GM13976 (cell line): ENCODE measurements around the gene SPRING1.

Experiments used
- DNase-seq: peaks from one replicate; pipeline ENCODE4 v3.0.0; 2012; ENCODE audit warnings: low spot score
- CTCF ChIP-seq: IDR thresholded peaks from 2 replicates; pipeline ENCODE4 v1.5.1; 2012; ENCODE audit warnings: borderline replicate concordance, mild to moderate bottlenecking; ENCODE audit not compliant: insufficient read depth; ENCODE audit errors: extremely low read depth, missing control alignments, control extremely low read depth
- in situ Hi-C: fragments of 300-500 bp; cut with MboI; formaldehyde crosslinking; loops from one replicate; pipeline ENCODE4 v1.12.0; 2022; ENCODE audit warnings: low sequenced_read_pairs, mixed read lengths, inconsistent platforms; ENCODE audit not compliant: unreplicated experiment

SPRING1 gene

GRCh38 chr12:116710370-116711150, 27.3 kb downstream of the SPRING1 start:
- no peak for DNase-seq
- in situ Hi-C loops = loop anchor here (25.0 kb wide), 1 partner anchor 723 kb away; no protein-coding TSS in a partner anchor
- TF ChIP-seq CTCF = no peak

GRCh38 chr12:116709768-116710167, 28.1 kb downstream of the SPRING1 start:
- in situ Hi-C loops = loop anchor here (10.0 to 25.0 kb wide), 2 partner anchors 405 to 722 kb away; no protein-coding TSS in a partner anchor
- no peak for TF ChIP-seq CTCF
- DNase-seq = no peak

DNA sequence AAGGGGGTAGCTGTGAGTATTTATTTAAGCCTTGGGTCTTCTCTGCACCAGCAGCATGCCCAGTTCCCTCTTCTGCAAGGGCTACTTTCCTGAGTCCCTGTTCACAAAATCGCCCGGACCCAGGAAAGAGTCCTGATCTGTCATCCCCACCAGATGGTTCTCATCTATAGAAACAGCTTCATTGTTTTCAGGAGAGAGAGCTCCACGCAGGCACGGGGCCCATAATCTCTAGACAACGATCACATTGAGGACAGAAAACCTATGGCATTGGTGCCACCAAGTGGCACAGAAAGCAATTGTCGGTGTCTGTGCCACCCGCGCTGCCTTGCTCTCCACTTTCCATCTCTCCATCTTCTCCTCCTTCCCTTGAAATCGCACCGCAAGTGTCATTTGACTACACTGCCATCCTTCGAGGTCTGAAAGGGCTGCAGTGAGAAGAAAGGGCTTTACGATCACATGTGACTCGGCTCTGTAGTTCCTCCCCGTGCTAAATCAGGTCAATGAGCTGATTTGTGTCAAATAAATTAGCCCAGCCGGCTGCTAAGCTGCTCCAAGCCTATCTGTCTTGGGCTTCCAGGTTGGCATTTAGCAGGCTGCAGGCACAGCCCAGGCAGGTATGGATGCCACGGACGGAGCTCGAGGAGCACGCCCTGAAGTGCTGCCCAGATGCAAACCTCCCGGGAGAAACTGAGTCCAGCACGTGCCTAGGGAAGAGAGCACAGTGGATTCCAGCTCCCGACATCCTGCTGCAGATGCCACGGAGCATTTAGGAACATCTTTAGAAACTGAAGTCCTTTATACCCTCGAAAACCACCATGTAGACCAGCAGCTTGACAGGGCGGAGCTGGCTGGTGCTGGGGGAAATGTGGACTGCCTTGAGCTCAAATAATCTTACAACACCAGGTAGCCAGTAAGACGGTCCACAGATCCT, 28.8 kb downstream of the SPRING1 start:
- peak; percentile 48 for TF ChIP-seq CTCF
- DNase-seq = peak; percentile 60
- in situ Hi-C loops = loop anchor here (10.0 to 25.0 kb wide), 2 partner anchors 406 to 722 kb away; no protein-coding TSS in a partner anchor

DNA sequence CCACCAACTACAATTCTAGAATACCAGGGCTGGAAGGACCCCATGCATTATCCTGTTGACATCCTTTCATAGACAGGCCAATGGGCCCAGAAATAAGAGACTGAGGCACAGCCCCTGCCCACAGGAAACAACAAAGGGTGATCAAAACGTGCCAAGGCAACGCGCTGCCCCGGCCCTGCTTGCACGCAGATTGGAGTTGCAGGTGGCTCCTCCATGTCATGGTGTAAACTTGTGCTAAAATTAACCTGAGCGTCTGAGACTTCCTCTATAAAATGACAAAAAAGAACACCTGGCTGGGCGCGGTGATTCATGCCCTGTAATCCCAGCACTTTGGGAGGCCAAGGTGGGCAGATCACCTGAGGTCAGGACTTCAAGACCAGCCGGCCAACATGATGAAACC, 30.1 kb downstream of the SPRING1 start:
- no peak for TF ChIP-seq CTCF
- in situ Hi-C loops = loop anchor here (10.0 to 25.0 kb wide), 2 partner anchors 407 to 720 kb away; no protein-coding TSS in a partner anchor

GRCh38 chr12:116703214-116703795, 34.6 kb downstream of the SPRING1 start:
- peak; percentile 76 for DNase-seq
- TF ChIP-seq CTCF = peak; percentile 91
- in situ Hi-C loops = loop anchor here (10.0 to 25.0 kb wide), 2 partner anchors 411 to 716 kb away; no protein-coding TSS in a partner anchor

More for the DNA sequence above, 30.1 kb downstream of the SPRING1 start:
- DNase-seq = no peak

DNA sequence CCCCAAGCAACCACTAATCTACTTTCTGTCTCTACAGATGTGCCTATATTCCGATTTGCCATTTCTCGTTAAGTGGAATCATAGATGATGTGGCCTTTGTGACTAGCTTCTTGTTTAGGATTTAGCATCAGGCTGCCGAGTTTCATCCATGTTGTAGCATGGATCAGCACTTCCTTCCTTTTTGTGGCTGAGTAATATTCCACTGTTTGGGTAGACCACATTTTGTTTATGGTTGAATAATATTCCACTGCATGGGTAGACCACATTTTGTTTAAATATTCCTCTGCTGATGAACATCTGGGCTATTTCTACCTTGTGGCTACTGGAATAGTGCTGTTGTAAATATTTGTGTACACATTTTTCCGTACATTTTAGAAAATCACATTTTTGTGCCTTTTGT, 36.4 kb downstream of the SPRING1 start:
- TF ChIP-seq CTCF = no peak
- DNase-seq = no peak
- in situ Hi-C loops = loop anchor here (10.0 to 25.0 kb wide), 2 partner anchors 413 to 714 kb away; no protein-coding TSS in a partner anchor
